Endothelial cell of umbilical vein (primary cell): ENCODE data around the gene BMP8A.
"Not testable (repeated sequence)": the region's sequence is repeated elsewhere in the genome, so short reads cannot be mapped to it uniquely, and the experiment has no call there.

Source experiments
- EZH2 ChIP-seq: IDR thresholded peaks from 2 replicates; pipeline ENCODE4 v1.6.1; 2012; ENCODE audit warnings: borderline replicate concordance, low read depth, mild to moderate bottlenecking, moderate library complexity, low read length, inconsistent platforms; ENCODE audit not compliant: severe bottlenecking
- MAX ChIP-seq: IDR thresholded peaks from 2 replicates; pipeline ENCODE4 v1.6.1; 2011; ENCODE audit not compliant: insufficient read depth, insufficient read length
- POLR2A ChIP-seq: IDR thresholded peaks from 2 replicates; pipeline ENCODE4 v1.6.1; 2012; ENCODE audit warnings: low read depth, mild to moderate bottlenecking, control low read depth, low read length

- TF ChIP-seq EZH2, POLR2A, MAX: not testable (repeated sequence)
These were observed 20.9 kb downstream of the BMP8A start for GRCh38 chr1:39512234-39512847.
